HEK293 (cell line): ENCODE data around the gene CAND2.
A peak's percentile ranks its signal among the peaks of the same experiment; 100 is the strongest.

Experiments used
- CTCF ChIA-PET: fragments of 350-600 bp; formaldehyde crosslinking; extraction: SDS; loops from one replicate; lab custom pipeline; 2021; ENCODE audit warnings: antibody characterized with exemption; lab: Yijun Ruan, JAX
- POLR2A ChIA-PET: fragments of 300-600 bp; formaldehyde crosslinking; extraction: SDS; loops from one replicate; lab custom pipeline; 2020; ENCODE audit warnings: antibody characterized with exemption, inconsistent platforms; lab: Yijun Ruan, JAX
- H3K27ac ChIP-seq: fragments of 200-500 bp; sonication (Bioruptor generic); 2 replicates; pipeline ENCODE4 v1.5.1; 2014; ENCODE audit warnings: low read depth, low read length, control low read depth, inconsistent platforms; ENCODE audit errors: extremely low read depth
- H3K36me3 ChIP-seq, 2 experiments: fragments of 200-500 bp in 1 of 2; sonication (Bioruptor generic) in 1 of 2; 1 replicate in 1 of 2; 2 replicates in 1 of 2; pipeline ENCODE4 v1.5.1; 2014 to 2017; ENCODE audit warnings: inconsistent platforms in 2 of 2, low read length in 2 of 2; ENCODE audit not compliant: control insufficient read depth in 2 of 2, insufficient read depth in 1 of 2
- H3K4me1 ChIP-seq: fragments of 200-500 bp; sonication (Bioruptor generic); 2 replicates; pipeline ENCODE4 v1.5.1; 2014; ENCODE audit warnings: mild to moderate bottlenecking, low read length, inconsistent platforms; ENCODE audit not compliant: control insufficient read depth, insufficient read depth
- H3K4me3 ChIP-seq: 2 replicates; pipeline ENCODE4 v1.5.1; 2011; ENCODE audit warnings: low read depth, mild to moderate bottlenecking, control low read depth, low read length, moderate library complexity
- H3K9me3 ChIP-seq: fragments of 200-500 bp; sonication (Bioruptor generic); 2 replicates; pipeline ENCODE4 v1.5.1; 2014; ENCODE audit warnings: low read depth, low read length, inconsistent platforms; ENCODE audit not compliant: control insufficient read depth, insufficient read depth
- HOXD13 ChIP-seq: sonication (generic); formaldehyde crosslinking; IDR thresholded peaks from 2 replicates; pipeline ENCODE4 v1.8.0; 2022; ENCODE audit warnings: missing genetic modification reagents, borderline replicate concordance
- KLF9 ChIP-seq: fragments of 450-650 bp; formaldehyde crosslinking; IDR thresholded peaks from 2 replicates; pipeline ENCODE4 v1.5.1; 2016; ENCODE audit warnings: missing biosample characterization, missing genetic modification characterization, low read depth
- SALL2 ChIP-seq: fragments of 450-650 bp; formaldehyde crosslinking; IDR thresholded peaks from 2 replicates; pipeline ENCODE4 v1.5.0; 2017; ENCODE audit warnings: missing biosample characterization, mild to moderate bottlenecking, missing genetic modification characterization, borderline replicate concordance
- SP3 ChIP-seq: fragments of 450-650 bp; formaldehyde crosslinking; IDR thresholded peaks from 2 replicates; pipeline ENCODE4 v1.5.1; 2016; ENCODE audit warnings: missing biosample characterization, missing genetic modification characterization
- ZBTB17 ChIP-seq: fragments of 450-650 bp; formaldehyde crosslinking; IDR thresholded peaks from 2 replicates; pipeline ENCODE4 v1.5.1; 2016; ENCODE audit warnings: missing biosample characterization, missing genetic modification characterization
- ZIC2 ChIP-seq: fragments of 450-650 bp; formaldehyde crosslinking; IDR thresholded peaks from 2 replicates; pipeline ENCODE4 v1.5.1; 2016; ENCODE audit warnings: missing biosample characterization, missing genetic modification characterization
- ZNF169 ChIP-seq: fragments of 450-650 bp; formaldehyde crosslinking; IDR thresholded peaks from 2 replicates; pipeline ENCODE4 v1.5.1; 2016; ENCODE audit warnings: missing biosample characterization, missing genetic modification characterization
- ZNF24 ChIP-seq: fragments of 450-650 bp; formaldehyde crosslinking; IDR thresholded peaks from 2 replicates; pipeline ENCODE4 v1.5.1; 2016; ENCODE audit warnings: missing biosample characterization, missing genetic modification characterization
- ZNF324 ChIP-seq: fragments of 450-650 bp; formaldehyde crosslinking; IDR thresholded peaks from 2 replicates; pipeline ENCODE4 v1.5.1; 2016; ENCODE audit warnings: missing biosample characterization, missing genetic modification characterization
- ZNF514 ChIP-seq: fragments of 450-650 bp; formaldehyde crosslinking; IDR thresholded peaks from 2 replicates; pipeline ENCODE4 v1.5.1; 2016; ENCODE audit warnings: missing biosample characterization, missing genetic modification characterization
- ZNF571 ChIP-seq: fragments of 450-650 bp; formaldehyde crosslinking; IDR thresholded peaks from 2 replicates; pipeline ENCODE4 v1.5.0; 2017; ENCODE audit warnings: missing biosample characterization, missing genetic modification characterization
- ZNF623 ChIP-seq: fragments of 450-650 bp; formaldehyde crosslinking; IDR thresholded peaks from 2 replicates; pipeline ENCODE4 v1.5.1; 2016; ENCODE audit warnings: missing biosample characterization, missing genetic modification characterization
- ZNF664 ChIP-seq: fragments of 450-650 bp; formaldehyde crosslinking; IDR thresholded peaks from 2 replicates; pipeline ENCODE4 v1.5.1; 2016; ENCODE audit warnings: missing biosample characterization, missing genetic modification characterization
- ZNF830 ChIP-seq: fragments of 450-650 bp; IDR thresholded peaks from 2 replicates; pipeline ENCODE4 v1.5.0; 2018; ENCODE audit warnings: missing biosample characterization, missing genetic modification characterization, low read depth, mild to moderate bottlenecking, moderate library complexity
- ZNF843 ChIP-seq: fragments of 450-650 bp; formaldehyde crosslinking; IDR thresholded peaks from 2 replicates; pipeline ENCODE4 v1.5.1; 2016; ENCODE audit warnings: missing biosample characterization, missing genetic modification characterization
- ZSCAN16 ChIP-seq: fragments of 450-650 bp; formaldehyde crosslinking; IDR thresholded peaks from 2 replicates; pipeline ENCODE4 v1.5.1; 2016; ENCODE audit warnings: missing biosample characterization, missing genetic modification characterization
- TF ChIP-seq, protein P1 (sequence below): IDR thresholded peaks from 2 replicates; pipeline ENCODE4 v1.6.1; 2011; ENCODE audit warnings: mild to moderate bottlenecking, low read depth, low read length, borderline replicate concordance
- TF ChIP-seq, protein P2 (sequence below): fragments of 450-650 bp; formaldehyde crosslinking; IDR thresholded peaks from 2 replicates; pipeline ENCODE4 v1.5.1; 2017; ENCODE audit warnings: missing biosample characterization, mild to moderate bottlenecking, missing genetic modification characterization, moderate library complexity
- TF ChIP-seq, protein P3 (sequence below): fragments of 450-650 bp; formaldehyde crosslinking; IDR thresholded peaks from 2 replicates; pipeline ENCODE4 v1.5.1; 2017; ENCODE audit warnings: missing biosample characterization, missing genetic modification characterization
- TF ChIP-seq, protein P4 (sequence below): fragments of 450-650 bp; IDR thresholded peaks from 2 replicates; pipeline ENCODE4 v1.5.1; 2018; ENCODE audit warnings: missing biosample characterization, mild to moderate bottlenecking, missing genetic modification characterization
- TF ChIP-seq, protein P5 (sequence below): fragments of 450-650 bp; formaldehyde crosslinking; IDR thresholded peaks from 2 replicates; pipeline ENCODE4 v1.5.1; 2016; ENCODE audit warnings: missing biosample characterization, missing genetic modification characterization

The CAND2 gene

DNA sequence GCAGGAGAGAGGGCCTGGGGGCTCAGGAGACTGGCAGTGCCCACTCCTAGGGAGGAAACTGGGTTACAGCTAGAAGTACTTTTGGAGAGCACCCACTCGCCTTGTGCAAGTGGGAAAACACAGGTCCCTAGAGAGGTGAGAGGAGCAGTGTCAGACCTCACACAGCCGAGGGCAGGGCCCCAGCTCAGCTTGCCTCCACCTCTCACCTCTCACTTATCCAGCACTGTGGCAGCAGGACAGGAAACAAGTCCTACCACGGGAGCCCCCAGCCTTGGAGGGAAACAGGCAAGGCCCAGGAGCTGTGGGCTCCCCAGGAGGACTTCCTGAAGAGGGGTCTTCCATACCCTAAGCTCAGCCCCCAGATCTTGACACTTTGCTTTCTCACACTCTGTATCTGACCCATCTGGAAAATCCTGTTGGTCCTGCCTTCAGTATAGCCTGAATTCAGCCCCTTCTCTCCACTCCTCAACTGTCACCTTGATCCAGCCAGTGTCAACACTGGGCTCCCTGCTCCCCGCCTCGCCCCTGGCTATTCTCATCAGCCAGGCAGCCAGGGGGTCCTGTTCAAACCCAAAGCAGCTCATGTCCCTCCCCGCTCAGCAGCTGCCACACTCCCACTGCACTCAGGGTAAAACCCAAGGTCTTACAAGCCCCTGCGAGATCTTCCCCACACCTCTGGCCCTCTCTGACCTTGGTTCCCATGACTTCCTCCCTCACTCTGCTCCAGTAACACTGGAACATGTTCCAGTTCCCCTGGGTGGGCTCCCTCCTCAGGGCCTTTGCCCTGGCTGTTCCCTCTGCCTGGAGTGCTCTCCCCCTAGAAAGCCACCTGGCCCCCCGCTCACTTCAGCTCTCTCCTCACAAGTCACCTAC is 36.6 kb upstream of the CAND2 start:
- TF ChIP-seq SP3 (tag by site-specific recombination) (no peak), ZNF571 (tag by site-specific recombination) (no peak), ZBTB17 (tag by site-specific recombination) (no peak), ZNF843 (no peak), SALL2 (tag by site-specific recombination) (no peak), ZNF830 (tag by site-specific recombination) (no peak)
- TF ChIP-seq, protein P1, sequence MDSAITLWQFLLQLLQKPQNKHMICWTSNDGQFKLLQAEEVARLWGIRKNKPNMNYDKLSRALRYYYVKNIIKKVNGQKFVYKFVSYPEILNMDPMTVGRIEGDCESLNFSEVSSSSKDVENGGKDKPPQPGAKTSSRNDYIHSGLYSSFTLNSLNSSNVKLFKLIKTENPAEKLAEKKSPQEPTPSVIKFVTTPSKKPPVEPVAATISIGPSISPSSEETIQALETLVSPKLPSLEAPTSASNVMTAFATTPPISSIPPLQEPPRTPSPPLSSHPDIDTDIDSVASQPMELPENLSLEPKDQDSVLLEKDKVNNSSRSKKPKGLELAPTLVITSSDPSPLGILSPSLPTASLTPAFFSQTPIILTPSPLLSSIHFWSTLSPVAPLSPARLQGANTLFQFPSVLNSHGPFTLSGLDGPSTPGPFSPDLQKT: no peak
- ChIA-PET POLR2A (no interaction called here), CTCF (interaction anchor here (0.6 to 0.7 kb wide), 4 partner anchors 31 to 74 kb away, joined by 3 to 4 read pairs (median 4); no protein-coding TSS in a partner anchor)
- Histone ChIP-seq H3K9me3 (no peaks in the 10 kb centered on the region), H3K4me3 (no peak overlapping the region), H3K27ac (no peak overlapping the region), H3K36me3 (no peaks in the 10 kb centered on the region), H3K4me1 (peaks cover 6% of the 10 kb centered on the region)

DNA sequence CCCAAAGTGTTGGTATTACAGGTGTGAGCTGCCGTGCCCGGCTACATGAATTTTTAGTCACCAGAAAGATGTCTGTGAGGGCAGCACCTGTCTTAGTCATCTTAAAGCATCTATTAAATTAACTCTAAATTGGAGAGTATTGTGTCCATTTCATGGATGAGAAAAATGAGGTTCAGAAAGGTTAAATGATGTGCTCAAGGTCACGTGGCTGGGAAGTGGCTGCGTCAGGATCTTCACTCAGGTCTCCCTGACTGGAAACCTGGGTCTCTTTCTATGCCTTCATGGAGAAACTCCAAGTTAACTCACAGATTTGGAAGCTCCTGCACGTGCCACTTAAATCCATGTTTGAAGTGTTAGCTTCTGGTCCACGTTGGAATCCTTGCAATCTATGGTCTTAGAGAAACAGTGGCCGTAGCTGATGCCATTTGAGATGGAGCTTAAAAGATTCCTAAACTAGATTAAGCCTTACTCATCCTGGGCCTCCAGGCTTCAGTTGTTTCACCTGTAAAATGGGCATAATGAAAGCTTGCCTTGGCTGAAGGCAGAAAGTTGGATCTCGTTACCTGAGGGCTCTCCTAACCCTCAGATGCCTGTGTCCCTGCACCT is 32.2 kb upstream of the CAND2 start:
- ChIA-PET CTCF (interaction anchor here (0.7 kb wide), 1 partner anchor 35 kb away, joined by 3 read pairs; no protein-coding TSS in a partner anchor), POLR2A (interaction anchor here (0.7 kb wide), 1 partner anchor 299 kb away, joined by 3 read pairs; no protein-coding TSS in a partner anchor)
- Histone ChIP-seq H3K4me3 (no peak overlapping the region), H3K9me3 (no peaks in the 10 kb centered on the region), H3K4me1 (no peaks in the 10 kb centered on the region), H3K36me3 (no peaks in the 10 kb centered on the region), H3K27ac (no peak overlapping the region)
- TF ChIP-seq ZSCAN16 (tag by site-specific recombination): no peak
- TF ChIP-seq ZNF664: peak; percentile 35; the same call in 1 of the 2 replicates

DNA sequence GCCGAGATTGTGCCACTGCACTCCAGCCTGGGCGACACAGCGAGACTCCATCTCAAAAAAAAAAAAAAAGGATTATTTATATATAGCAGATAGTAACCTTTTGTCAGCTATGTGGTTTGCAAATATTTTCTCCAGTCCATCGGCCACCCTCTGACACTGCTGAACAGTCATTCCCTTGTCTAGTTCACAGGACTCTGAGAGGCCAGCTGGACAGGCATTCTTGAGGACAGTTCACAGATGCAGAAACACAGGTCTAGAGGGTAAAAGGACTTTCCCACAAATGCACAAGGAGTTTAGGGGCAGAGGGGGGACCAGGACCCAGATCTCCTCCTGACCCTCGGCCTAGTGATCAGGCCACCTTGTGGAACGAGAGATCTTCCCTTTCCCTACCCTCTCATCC is 29.9 kb upstream of the CAND2 start:
- H3K4me3 ChIP-seq: no peak overlapping the region
- no peaks in the 10 kb centered on the region for H3K4me1 ChIP-seq
- no peaks in the 10 kb centered on the region for H3K36me3 ChIP-seq
- TF ChIP-seq, protein P2, sequence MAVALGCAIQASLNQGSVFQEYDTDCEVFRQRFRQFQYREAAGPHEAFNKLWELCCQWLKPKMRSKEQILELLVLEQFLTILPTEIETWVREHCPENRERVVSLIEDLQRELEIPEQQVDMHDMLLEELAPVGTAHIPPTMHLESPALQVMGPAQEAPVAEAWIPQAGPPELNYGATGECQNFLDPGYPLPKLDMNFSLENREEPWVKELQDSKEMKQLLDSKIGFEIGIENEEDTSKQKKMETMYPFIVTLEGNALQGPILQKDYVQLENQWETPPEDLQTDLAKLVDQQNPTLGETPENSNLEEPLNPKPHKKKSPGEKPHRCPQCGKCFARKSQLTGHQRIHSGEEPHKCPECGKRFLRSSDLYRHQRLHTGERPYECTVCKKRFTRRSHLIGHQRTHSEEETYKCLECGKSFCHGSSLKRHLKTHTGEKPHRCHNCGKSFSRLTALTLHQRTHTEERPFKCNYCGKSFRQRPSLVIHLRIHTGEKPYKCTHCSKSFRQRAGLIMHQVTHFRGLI (tag by site-specific recombination): no peak
- TF ChIP-seq KLF9 (tag by site-specific recombination) (no peak), HOXD13 (CRISPR knock-in tag) (no peak), ZNF324 (tag by site-specific recombination) (no peak), ZNF623 (tag by site-specific recombination) (no peak), ZNF514 (tag by site-specific recombination) (no peak), ZNF24 (tag by site-specific recombination) (no peak), ZIC2 (tag by site-specific recombination) (no peak), ZNF169 (no peak)
- TF ChIP-seq, protein P3, sequence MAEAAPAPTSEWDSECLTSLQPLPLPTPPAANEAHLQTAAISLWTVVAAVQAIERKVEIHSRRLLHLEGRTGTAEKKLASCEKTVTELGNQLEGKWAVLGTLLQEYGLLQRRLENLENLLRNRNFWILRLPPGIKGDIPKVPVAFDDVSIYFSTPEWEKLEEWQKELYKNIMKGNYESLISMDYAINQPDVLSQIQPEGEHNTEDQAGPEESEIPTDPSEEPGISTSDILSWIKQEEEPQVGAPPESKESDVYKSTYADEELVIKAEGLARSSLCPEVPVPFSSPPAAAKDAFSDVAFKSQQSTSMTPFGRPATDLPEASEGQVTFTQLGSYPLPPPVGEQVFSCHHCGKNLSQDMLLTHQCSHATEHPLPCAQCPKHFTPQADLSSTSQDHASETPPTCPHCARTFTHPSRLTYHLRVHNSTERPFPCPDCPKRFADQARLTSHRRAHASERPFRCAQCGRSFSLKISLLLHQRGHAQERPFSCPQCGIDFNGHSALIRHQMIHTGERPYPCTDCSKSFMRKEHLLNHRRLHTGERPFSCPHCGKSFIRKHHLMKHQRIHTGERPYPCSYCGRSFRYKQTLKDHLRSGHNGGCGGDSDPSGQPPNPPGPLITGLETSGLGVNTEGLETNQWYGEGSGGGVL: no peak
- TF ChIP-seq, protein P4, sequence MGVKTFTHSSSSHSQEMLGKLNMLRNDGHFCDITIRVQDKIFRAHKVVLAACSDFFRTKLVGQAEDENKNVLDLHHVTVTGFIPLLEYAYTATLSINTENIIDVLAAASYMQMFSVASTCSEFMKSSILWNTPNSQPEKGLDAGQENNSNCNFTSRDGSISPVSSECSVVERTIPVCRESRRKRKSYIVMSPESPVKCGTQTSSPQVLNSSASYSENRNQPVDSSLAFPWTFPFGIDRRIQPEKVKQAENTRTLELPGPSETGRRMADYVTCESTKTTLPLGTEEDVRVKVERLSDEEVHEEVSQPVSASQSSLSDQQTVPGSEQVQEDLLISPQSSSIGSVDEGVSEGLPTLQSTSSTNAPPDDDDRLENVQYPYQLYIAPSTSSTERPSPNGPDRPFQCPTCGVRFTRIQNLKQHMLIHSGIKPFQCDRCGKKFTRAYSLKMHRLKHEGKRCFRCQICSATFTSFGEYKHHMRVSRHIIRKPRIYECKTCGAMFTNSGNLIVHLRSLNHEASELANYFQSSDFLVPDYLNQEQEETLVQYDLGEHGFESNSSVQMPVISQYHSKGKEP (tag by site-specific recombination): no peak
- TF ChIP-seq, protein P5, sequence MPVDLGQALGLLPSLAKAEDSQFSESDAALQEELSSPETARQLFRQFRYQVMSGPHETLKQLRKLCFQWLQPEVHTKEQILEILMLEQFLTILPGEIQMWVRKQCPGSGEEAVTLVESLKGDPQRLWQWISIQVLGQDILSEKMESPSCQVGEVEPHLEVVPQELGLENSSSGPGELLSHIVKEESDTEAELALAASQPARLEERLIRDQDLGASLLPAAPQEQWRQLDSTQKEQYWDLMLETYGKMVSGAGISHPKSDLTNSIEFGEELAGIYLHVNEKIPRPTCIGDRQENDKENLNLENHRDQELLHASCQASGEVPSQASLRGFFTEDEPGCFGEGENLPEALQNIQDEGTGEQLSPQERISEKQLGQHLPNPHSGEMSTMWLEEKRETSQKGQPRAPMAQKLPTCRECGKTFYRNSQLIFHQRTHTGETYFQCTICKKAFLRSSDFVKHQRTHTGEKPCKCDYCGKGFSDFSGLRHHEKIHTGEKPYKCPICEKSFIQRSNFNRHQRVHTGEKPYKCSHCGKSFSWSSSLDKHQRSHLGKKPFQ (tag by site-specific recombination): no peak
- no peaks in the 10 kb centered on the region for H3K9me3 ChIP-seq
- ChIA-PET POLR2A (no interaction called here), CTCF (interaction anchor here (0.7 kb wide), 1 partner anchor 79 kb away, joined by 3 read pairs; no protein-coding TSS in a partner anchor)
- no peak overlapping the region for H3K27ac ChIP-seq
